Parathyroid adenoma (tissue), 2 donors: Measurements from ENCODE around the gene CATSPER4.

Experiments used
- H2AFZ ChIP-seq: fragments of 300-600 bp; sonication (generic); one replicate; pipeline ENCODE4 v1.7.0; 2017; ENCODE audit warnings: antibody characterized with exemption, mild to moderate bottlenecking
- H3K27ac ChIP-seq: fragments of 300-600 bp; sonication (generic); one replicate; pipeline ENCODE4 v1.7.0; 2017
- H3K27me3 ChIP-seq: fragments of 300-600 bp; sonication (generic); one replicate; pipeline ENCODE4 v1.7.0; 2017; ENCODE audit warnings: low read length; ENCODE audit not compliant: control insufficient read depth, insufficient read depth
- H3K36me3 ChIP-seq: fragments of 300-600 bp; sonication (generic); one replicate; pipeline ENCODE4 v1.7.0; 2017; ENCODE audit warnings: low read length; ENCODE audit not compliant: control insufficient read depth, insufficient read depth
- H3K4me1 ChIP-seq: fragments of 300-600 bp; sonication (generic); one replicate; pipeline ENCODE4 v1.7.0; 2017; ENCODE audit warnings: control low read depth
- H3K4me2 ChIP-seq: fragments of 300-600 bp; sonication (generic); one replicate; pipeline ENCODE4 v1.7.0; 2017; ENCODE audit warnings: low read length
- H3K4me3 ChIP-seq: fragments of 300-600 bp; sonication (generic); one replicate; pipeline ENCODE4 v1.7.0; 2017; ENCODE audit warnings: low read depth, low read length
- H3K79me2 ChIP-seq: fragments of 300-600 bp; sonication (generic); one replicate; pipeline ENCODE4 v1.7.0; 2017; ENCODE audit warnings: control low read depth
- H3K9ac ChIP-seq: fragments of 300-600 bp; sonication (generic); one replicate; pipeline ENCODE4 v1.7.0; 2017; ENCODE audit warnings: mild to moderate bottlenecking
- H3K9me3 ChIP-seq: fragments of 300-600 bp; sonication (generic); one replicate; pipeline ENCODE4 v1.7.0; 2017; ENCODE audit warnings: low read length; ENCODE audit not compliant: control insufficient read depth
- CTCF ChIP-seq: fragments of 300-600 bp; sonication (generic); IDR thresholded peaks from one replicate; pipeline ENCODE4 v1.7.0; 2017; ENCODE audit warnings: antibody characterized with exemption, mild to moderate bottlenecking
- donor health status: primary hyperparathyroidism.

CATSPER4 gene

DNA sequence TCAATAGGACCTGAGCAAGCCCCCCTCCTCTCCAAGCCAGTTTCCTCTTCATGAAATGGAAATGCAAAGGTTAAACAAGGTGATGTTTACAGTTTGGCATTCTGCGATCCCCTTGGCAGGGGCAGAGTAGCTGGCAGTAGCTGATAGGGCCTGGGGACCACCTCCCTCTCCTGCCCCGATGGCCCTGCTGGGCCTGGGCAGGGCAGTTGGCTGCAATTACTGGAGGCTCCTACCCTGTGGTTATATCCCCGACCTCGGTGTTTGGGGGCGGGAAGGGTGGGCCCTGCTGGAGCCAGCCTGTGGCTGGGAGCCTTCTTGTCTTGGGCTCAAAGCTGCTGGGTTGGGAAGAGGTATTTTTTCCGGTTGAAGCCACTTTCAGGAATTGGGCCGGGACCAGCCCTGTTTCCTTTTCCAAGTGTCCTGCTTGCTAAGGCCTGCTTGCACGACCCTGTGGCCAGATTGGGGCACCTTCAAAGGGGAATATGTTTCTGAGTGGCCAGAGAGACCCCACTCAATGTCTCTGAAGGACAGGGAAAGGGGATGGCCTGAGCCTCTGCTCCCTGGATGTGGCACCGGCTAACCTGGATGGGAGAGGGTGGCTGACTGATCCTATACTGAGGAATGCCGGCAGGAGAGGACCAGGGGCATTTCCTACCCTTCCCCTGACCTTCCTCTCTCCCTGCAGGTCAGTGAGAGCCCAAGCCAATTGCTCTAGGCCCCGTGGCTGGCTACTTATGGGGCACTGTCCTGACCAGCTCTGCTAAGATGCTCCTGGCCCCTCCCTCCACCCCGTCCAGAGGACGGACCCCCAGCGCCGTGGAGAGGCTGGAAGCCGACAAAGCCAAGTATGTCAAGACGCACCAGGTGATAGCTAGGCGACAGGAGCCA lies 29.6 kb upstream of the CATSPER4 start:
- H3K4me2 ChIP-seq, result peak overlapping the region; percentile 85
- no peaks in the 10 kb centered on the region for H3K9me3 ChIP-seq
- H3K9ac ChIP-seq, result no peak overlapping the region
- H3K4me3 ChIP-seq, result peak overlapping the region; percentile 42
- H3K36me3 ChIP-seq, result no peaks in the 10 kb centered on the region
- TF ChIP-seq CTCF, result no peak
- no peaks in the 10 kb centered on the region for H3K79me2 ChIP-seq
- H3K4me1 ChIP-seq, result no peaks in the 10 kb centered on the region
- H3K27me3 ChIP-seq, result no peaks in the 10 kb centered on the region
- peak overlapping the region; percentile 85 for H2AFZ ChIP-seq
- H3K27ac ChIP-seq, result peak overlapping the region; percentile 54

DNA sequence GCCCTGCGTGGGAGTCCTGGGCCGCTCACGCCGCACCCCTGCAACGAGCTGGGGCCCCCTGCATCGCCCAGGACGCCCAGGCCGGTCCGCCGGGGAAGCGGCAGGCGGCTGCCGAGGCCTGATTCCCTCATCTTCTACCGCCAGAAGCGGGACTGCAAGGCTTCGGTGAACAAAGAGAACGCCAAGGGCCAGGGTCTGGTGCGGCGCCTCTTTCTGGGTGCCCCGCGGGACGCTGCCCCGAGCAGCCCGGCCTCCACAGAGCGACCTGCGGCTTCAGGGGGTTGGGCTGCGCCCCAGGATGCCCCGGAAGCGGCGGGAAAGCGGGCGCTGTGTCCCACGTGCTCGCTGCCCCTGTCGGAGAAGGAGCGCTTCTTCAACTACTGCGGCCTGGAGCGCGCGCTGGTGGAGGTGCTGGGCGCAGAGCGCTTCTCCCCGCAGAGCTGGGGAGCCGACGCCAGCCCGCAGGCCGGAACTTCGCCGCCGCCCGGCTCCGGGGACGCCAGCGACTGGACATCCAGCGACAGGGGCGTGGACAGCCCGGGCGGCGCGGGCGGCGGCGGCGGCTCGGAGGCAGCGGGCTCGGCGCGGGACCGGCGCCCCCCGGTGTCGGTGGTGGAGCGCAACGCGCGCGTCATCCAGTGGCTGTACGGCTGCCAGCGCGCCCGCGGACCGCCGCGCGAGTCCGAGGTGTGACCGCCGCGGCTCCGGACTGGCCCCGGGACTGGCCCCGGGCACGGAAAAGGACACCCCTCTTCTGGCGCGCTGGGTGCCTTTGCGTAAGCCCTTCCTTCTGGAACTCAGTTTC lies 28.8 kb upstream of the CATSPER4 start:
- no peaks in the 10 kb centered on the region for H3K9me3 ChIP-seq
- H2AFZ ChIP-seq, result peak overlapping the region; percentile 85
- H3K27me3 ChIP-seq, result no peaks in the 10 kb centered on the region
- H3K4me2 ChIP-seq, result peak overlapping the region; percentile 85
- peak overlapping the region; percentile 19 for H3K27ac ChIP-seq
- no peaks in the 10 kb centered on the region for H3K36me3 ChIP-seq
- H3K4me1 ChIP-seq, result no peaks in the 10 kb centered on the region
- H3K4me3 ChIP-seq, result peak overlapping the region; percentile 46
- H3K79me2 ChIP-seq, result no peaks in the 10 kb centered on the region
- H3K9ac ChIP-seq, result no peak overlapping the region
- TF ChIP-seq CTCF, result no peak

DNA sequence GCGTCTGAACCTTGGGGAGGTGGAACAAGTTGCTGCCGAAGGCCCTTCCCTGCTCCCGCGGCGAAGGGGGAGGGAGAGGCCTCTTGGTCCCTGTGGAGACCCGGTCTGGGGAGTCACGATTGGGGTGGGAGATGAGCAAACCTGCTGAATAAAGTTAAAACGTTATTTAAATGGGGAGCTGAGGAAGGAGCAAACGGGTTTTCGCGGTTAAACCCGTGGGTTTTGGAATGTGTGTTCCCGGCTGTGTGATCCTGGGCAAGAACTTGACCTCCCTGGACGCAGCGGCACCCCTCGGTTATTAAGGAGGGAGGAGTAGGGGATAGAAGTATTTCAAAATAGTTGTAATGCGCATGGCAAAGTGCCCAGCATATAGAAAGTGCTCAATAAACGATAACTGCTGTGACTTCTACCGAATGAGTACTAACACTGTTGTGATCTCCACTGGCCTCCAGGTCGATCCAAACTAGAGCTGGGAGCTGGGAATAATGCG lies 28.1 kb upstream of the CATSPER4 start:
- Histone ChIP-seq H2AFZ (peak overlapping the region; percentile 69), H3K4me3 (peak overlapping the region; percentile 46), H3K4me2 (peak overlapping the region; percentile 85), H3K36me3 (no peaks in the 10 kb centered on the region), H3K27ac (no peak overlapping the region), H3K4me1 (no peaks in the 10 kb centered on the region), H3K9me3 (no peaks in the 10 kb centered on the region), H3K79me2 (no peaks in the 10 kb centered on the region), H3K9ac (no peak overlapping the region), H3K27me3 (no peaks in the 10 kb centered on the region)
- TF ChIP-seq CTCF, result no peak

GRCh38 chr1:26163684-26164035 lies 26.7 kb upstream of the CATSPER4 start:
- H3K4me2 ChIP-seq, result peak overlapping the region; percentile 65
- H3K4me3 ChIP-seq, result no peak overlapping the region
- no peaks in the 10 kb centered on the region for H3K79me2 ChIP-seq
- no peak for TF ChIP-seq CTCF
- no peak overlapping the region for H3K9ac ChIP-seq
- H3K36me3 ChIP-seq, result no peaks in the 10 kb centered on the region
- H3K27me3 ChIP-seq, result no peaks in the 10 kb centered on the region
- H3K9me3 ChIP-seq, result no peaks in the 10 kb centered on the region
- H3K4me1 ChIP-seq, result peaks cover 2% of the 10 kb centered on the region
- H2AFZ ChIP-seq, result peak overlapping the region; percentile 73
- no peak overlapping the region for H3K27ac ChIP-seq
